Measurements from ENCODE around the gene TRIM66. TPM values are rescaled to one million over a fixed set of nuclear protein-coding genes. Genes with fewer than 3 reads are reported as not detected.

Gene TRIM66
- total RNA-seq, 1 donor from 2014 or later = 7.3 TPM

DNA sequence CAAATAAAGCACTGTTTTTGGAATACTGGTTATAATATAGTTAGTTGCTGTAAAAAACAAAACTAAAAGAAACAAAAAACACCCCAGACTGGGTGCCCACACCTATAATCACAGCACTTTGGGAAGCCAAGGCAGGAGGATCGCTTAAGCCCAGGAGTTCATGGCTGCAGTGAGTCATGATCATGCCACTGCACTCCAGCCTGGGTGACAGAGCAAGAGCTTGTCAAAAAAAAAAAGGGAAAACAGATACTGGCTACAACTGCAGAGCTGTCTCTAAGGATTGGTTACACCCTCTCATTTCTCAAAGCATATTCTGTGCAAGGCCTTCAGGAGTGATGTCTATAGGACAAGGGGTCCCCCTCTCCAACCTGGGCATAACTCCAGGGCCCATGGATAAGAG is 73.8 kb downstream of the TRIM66 start:
- DNase-seq (ENCODE audit: low read depth, low spot score) = no peak

DNA sequence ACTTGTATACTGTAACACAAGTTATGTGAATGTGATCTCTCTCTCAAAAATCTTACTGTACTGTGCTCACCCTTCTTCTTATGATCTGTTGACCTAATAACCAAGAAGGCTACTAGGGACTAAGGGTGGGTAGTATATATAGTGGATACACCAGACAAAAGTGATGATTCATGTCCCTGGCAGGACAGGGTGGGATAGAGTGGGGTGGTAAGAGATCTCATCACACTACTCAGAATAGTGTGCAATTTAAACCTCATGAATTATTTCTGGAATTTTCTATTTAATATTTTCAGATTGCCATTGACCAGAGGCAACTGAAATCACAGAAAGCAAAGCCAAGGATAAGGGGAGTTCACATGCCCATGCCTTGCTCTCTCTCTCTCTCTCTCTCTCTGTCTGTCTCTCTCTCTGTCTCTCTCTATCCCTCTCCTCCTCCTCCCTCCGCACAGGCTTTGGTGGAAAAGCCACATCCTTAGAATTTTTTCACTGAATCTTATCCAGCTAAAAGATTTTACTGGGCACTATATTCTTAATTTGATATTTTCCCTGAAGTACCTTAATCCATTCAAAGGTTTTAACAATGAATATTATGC is 76.4 kb downstream of the TRIM66 start:
- DNase-seq (ENCODE audit: low read depth, low spot score) = no peak

DNA sequence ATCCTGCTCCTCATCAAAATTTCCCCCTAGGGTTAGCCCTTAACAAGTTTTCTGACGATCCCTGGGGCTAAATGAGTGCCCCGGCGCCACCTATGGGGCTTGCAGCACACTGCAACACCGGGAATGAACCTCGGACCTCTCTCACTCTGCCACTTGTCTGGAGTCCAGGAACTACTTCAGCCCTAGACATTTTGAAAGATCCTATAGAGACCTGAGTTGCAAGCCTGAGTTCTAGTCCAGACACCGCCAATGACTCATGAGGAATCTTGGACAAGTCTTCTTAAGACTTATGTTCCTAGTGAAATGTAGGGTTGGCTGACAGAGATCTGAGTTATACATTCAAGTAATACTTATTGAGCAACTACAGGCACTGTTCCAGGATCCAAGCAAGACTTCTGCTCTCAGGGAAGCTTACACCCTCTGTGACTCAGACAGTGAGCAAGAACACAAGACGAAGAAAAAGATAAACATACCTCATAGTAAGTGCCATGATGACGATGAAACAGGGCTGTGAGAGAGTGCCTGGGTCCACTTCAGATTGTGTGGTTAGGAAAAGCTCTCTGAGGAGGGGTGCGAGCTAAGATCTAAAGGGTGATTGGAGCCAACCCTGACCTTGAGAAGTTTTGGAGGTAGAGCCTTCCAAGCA is 78.3 kb downstream of the TRIM66 start:
- DNase-seq (ENCODE audit: low read depth, low spot score) = peak; percentile 33

DNA sequence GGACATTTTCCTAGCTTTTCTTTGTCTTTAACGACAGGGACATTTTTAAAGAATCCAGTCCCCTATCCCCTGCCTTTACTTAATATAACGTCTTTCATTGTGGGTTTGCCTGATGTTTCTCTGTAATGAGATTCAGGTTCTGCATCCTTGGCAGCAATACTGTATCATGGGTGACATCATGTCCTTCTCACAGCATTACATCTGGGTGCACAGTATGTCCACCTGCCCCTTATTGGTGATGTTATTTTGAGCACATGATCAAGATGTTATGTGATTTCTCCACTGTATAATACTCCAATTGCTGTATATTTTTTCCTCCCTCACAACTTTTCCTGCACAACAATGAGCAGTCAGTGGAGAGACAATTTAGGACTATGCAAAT is 78.8 kb downstream of the TRIM66 start:
- DNase-seq (ENCODE audit: low read depth, low spot score) = no peak

DNA sequence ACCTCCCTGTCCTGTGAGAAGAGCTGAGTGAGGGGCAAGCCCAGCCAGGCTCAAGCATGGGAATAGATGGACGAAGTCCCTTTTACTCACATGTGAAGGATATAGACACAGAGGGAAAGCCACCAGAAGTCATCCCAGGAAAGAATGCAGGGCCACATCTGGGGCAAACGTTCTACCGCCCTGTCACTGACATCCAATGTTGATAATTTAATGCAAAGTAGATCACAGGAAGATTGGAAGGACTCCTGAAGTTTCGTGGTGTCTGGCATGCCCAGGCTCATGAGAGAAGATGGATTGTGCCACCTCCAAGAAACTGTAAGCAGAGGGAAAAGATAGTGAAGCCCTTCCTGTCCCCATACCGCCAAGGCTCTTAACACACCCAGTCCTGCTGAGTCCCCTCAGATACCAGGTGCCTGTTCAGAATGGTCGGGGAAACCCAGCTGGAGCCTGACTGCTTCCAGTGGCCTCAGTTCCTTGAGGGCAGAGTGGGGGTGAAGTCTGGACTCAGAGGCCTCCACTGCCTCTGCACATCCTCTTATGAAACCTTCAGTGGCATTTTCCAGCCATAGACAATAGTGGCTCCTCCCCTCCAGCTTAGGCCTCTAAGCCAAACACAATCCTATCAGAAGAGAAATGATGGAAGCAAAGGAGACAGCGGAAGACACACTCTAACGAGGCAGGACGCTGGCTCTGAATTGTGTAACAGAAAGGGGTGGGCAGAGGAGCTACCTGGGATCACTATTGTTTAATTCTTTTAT is 80.9 kb downstream of the TRIM66 start:
- no peak for DNase-seq (ENCODE audit: low read depth, low spot score)

DNA sequence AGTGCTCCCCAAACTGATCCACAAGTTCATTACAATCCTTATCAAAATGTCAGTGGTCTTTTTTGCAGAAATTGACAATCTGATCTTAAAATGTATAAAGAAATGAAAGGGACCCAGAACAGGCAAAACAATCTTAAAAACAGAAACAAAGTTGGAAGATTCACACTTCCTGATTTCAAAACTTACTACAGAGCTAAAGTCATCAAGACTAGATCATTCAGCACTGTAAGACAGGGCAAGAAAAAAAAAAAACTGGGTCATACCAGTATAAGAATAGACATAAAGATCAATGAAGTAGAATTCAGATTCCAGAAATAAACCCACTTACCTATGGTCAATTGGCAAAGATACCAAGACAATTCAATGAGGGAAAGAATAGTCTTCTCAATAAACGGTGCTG is 84.0 kb downstream of the TRIM66 start:
- DNase-seq (ENCODE audit: low read depth, low spot score) = no peak

DNA sequence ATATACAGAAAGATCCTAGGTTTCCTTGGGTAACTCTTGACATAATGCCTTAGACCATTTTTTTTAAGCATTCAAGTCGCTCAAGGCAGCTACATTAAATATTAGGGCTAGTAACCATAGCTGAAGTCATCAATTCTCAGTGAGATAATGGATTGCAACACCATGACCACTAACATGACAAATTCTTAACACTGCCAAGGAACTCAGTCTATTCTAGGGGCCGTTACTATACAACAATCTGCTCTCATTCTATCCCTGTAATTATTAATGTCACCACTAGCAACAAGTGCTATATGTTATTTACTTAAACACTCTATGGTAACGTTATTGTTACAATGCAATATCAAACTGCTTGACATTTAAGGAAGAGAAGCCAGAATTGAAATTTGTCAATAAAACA is 85.3 kb downstream of the TRIM66 start:
- no peak for DNase-seq (ENCODE audit: low read depth, low spot score)

DNA sequence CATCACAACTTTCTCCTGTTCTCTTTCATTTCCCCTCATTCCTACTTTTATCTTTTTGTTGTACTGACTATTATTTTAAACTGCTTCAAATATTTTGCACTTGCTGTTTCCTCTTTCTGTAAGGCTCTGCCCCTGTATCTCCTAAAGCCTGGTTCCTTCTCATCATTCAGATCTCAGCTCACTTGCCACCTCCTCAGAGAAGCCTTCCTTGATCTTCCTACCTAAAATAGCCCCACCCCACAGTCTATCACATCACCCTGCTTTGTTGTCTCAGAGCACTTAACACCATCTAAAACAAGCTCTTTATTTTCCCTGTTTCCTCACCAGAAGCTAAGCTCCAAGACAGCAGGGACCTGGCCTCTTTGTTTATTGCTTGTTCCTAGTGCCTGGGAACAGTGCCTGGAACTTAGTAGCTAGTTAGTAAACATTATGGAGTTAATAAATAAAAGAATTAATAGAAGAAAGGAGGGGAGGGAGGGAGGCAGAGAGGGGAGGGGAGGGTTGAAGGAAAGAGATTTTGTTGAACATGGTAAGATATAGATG is 85.9 kb downstream of the TRIM66 start:
- no peak for DNase-seq (ENCODE audit: low read depth, low spot score)

DNA sequence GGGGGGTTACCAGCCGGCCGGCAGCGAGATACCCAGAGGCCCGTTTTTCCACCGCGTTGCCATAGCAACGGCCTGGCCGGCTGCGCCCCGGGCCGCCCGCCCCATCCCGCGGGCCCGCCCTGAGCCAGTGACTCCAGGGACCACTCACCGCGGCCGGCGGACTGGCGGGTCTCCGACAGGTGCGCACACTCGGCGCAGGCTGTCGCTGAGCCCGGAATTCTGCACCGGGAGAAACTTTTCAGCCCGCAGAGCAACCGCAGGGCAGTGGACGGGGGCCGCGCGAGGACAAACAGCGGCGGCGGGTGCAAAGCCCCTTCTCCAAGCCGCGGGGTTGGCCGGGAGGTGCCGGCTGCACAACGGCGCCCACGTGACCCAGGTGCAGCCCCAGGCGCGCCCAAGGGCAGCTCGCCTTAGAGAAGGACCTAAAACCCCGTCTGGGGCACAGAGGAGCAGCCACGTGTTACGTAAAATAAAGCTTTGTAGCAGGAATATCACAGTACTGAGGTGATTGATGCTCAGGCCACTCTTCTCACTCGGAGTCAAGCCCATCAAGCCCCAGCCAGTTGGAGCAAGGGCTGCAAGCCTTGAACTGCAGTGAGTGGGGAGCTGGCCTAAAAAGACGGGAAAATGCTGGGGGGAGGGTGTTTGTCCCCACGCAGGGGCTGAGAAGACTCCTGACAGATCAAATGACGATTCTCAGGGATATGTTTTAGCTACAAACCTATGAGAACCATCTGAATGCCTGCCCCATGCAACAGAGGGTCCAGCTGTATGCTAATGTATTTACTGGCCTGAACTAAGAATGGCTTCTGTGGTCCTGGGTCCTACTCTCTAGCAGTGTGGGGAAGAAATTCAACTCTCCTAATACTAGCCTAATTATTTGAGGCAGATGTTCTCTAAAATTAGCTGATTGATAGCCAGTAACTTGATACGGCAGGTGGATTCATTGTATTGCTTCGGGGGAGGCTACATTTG is 88.2 kb downstream of the TRIM66 start, which contains the start of gene STK33:
Gene STK33 (minus strand): TSS at position 294 of the 975 bp plus-strand sequence. CDS start 119,323 bp downstream, outside the sequence.
- DNase-seq (ENCODE audit: low read depth, low spot score) = no peak

DNA sequence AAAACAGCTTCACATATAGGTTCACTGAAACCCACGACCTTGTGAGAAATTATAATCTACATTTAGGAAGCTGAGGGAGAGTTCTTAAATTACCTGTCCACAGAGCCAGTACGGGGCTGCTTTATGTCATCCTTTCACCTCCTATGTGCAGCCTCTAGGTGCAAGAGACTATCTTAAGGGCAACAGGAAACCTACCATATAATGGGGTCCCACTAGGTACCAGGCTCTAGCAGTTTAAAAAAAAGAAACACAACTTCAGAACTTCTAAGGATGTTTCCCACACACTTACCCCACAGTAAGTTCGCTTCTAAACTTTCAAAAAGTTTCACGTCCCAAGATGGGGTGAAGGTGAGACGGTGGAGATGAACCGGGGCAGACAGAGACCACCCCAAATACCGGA is 89.0 kb downstream of the TRIM66 start:
- no peak for DNase-seq (ENCODE audit: low read depth, low spot score)

DNA sequence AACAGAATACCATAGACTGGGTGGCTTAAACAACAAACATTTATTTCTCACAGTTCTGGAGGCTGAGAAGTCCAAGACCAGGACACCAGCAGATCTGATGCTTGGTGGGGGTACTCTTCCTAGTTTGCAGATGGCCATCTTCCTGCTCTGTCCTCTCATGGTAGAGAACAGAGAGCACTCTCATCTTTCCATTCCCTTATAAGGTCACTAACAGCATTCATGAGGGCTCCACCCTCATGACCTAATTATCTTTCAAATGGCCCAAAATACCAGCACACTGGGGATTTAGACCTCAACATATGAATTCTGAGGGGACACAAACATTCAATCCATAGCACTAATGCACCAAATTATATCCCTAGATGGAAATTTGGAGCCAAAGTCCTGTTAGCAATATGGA is 94.5 kb downstream of the TRIM66 start:
- no peak for DNase-seq (ENCODE audit: low read depth, low spot score)

DNA sequence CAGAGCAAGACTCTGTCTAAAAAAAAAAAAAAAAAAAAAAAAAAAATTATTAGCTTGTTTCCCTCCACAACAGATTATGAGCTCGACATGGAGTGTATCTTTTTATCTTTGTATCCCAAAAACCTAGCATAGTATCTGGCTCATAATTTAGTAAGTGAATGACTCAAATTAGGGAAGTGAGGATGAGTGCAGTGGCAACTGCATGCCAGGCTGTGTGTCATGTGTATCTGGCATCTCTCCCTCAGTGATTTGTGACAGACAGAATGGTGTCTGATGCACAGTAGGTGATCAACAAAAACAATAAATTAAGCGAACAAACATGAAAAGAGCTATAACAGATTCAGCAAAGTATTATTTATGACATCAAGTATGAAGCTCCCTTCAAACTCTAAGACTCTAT is 95.7 kb downstream of the TRIM66 start:
- no peak for DNase-seq (ENCODE audit: low read depth, low spot score)

DNA sequence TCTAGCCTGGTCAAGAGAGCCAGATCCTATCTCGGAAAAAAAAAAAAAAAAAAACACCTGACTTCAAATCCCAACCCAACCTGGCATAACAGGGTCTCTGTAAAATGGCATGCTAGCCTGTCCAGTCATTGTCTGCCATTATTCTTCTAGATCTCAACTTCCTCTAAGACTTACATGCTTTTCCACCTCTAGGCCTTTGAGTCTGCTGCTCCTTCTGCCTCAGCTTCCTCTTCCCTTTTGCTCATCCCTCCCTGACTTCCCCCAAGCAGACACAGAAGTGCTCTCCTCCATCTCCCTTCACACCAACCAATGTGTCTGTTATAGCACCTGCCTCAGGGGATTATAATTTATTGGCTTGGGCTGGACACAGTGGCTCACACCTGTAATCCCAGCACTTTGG is 96.3 kb downstream of the TRIM66 start:
- no peak for DNase-seq (ENCODE audit: low read depth, low spot score)

DNA sequence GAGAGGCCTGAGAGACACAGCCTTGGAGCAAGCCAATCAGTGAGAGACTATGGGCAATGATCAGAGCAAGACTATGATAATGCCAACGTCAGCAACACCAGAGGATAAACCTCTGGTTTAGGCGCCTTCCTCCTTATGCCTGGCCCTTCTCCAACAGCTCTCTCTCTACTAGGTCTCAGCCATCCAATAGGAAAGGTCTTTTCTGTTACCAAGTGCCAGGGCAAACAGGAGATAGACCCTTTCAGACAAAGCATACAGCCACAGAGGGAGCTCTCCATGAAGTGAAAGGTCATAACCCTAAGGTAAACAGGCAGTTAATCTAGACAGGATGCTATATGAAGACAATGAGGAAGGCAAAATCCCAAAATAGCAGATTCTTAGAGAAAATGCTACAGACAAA is 98.0 kb downstream of the TRIM66 start:
- DNase-seq (ENCODE audit: low read depth, low spot score) = no peak

DNA sequence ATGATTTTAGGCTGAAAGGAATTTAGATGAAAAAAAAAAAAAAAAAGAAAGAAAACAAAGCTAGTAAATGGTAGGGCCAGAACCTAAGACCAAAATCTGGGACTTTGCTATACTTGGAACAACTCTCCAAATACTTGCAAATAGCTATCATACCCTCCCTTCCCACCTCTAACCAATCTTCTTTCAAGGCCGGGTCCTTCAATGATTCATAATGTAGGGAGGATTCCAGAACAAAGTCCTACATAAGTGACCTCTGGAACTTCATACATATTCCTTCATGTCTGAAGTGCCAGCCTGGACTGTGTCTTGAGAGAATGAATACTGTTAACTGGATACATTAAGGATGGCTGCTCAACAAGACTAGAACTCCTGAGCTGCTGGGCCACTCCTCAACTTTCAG is 98.4 kb downstream of the TRIM66 start:
- DNase-seq (ENCODE audit: low read depth, low spot score) = no peak

DNA sequence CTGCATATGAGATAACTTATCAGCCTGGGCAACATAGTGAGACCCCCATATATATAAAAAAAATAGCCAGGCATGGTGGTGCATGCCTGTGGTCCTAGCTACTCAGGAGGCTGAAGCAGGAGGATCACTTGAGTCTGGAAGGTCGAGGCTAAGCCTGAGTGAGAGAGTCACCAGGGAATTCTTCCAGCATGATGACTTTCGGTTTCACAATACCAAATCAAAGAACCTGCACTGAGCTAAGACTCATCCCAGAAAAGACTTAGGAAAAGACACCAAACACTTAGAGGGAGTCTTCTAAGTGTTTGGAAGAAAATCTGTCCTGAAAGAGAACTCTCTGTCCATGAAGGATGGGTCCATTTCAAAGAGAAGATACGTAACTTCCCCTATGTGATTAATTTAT is 101.2 kb downstream of the TRIM66 start:
- no peak for DNase-seq (ENCODE audit: low read depth, low spot score)

DNA sequence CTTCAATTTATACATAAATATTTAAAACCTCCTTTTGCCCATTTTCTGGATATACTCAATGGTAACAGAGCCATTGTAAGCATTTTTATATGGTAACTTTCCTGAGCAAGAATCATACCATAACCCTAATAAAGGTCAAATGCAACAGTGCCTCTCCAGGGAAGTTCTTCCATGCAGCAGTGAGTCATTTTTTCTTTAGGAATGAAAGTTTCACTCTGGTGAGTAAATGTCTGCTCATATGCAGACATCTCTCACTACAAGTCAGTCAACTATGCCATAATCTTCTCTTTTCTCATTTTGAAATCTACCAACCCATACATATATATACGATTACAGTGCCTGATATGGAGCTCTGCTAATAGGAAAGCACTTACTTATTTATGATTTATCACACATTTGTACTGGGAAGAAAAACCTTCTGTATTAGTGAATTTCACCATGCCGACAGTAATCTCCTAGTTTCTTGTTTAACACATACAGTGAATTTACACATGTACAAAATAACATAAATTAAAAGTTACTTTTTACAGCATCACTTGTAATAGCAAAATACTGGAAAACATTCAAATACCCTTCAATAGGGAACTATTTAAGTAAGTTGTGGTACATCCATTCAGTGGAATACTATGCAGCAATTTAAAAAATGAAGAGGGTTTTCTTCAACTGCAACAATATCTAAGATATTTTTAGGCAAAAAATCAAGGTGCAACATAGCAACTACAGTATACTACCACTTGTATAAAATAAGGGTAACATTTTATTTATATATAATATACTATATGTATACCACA is 104.5 kb downstream of the TRIM66 start:
- no peak for DNase-seq (ENCODE audit: low read depth, low spot score)

DNA sequence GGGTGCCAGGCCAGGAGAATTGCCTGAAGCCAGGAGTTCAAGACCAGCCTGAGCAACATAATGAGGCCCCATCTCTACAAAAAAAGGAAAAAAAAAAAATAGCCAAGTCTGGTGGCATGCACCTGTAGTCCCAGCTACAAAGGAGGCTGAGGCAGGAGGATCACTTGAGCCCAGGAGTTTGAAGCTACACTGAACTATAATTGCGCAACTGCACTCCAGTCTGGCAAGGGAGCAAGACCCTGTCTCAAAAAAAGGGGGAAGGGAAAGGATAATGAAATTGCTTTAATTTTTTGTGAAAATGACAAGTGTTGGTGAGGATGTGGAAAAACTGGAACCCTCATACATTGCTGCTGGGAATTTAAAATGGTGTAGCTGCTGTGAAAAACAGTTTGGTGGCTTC is 107.7 kb downstream of the TRIM66 start:
- DNase-seq (ENCODE audit: low read depth, low spot score) = no peak

DNA sequence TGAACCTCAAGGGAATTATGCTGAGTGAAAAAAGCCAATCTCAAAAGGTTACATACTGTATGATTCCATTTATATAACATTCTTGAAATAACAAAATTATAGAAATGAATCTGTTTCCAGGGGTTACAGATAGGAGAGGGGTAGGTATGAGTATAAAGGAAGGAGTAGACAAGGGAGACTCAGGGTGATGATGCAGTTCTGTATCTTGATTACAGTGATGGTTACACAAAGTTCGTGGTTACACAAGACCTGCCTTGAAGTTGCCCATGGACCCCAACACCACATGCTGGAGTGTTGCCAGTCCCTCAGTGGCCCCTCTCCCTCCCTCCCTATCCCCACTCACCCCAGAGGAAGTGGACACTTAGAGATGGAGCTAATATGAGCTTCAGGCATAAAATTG is 108.7 kb downstream of the TRIM66 start:
- no peak for DNase-seq (ENCODE audit: low read depth, low spot score)

DNA sequence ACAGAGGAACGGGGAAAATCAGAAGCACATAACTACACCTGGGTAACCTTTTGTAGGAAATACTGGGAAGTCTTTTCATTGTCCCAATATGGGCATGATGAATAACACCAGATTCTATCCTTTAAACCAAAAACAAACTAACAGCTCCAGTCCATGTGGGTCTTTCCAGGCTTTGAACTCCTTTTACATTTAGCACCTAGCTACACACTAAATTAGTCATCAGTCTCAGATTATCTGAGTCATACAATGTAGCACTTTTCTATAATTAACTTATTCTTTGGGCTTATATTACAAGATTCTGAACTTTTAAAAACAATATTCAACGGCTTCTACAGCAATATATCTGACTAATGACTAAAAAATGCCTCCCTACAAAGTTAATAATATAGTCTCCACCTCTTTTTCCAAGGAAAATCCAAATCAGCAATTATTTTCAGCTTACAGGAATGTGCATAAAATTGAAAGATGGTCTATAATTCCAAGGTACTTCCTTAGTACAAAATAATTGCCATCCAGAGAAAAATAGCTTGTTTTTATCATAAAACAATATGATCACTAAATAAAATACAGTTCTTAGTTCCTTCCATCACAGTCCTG is 114.8 kb downstream of the TRIM66 start:
- no peak for DNase-seq (ENCODE audit: low read depth, low spot score)
